Cardiac muscle cell (in vitro differentiated cells and primary cell): Measurements from ENCODE around the gene FAM89B. TPM values are rescaled to one million over a fixed set of nuclear protein-coding genes. Genes with fewer than 3 reads are reported as not detected.

Source experiments
- DNase-seq, 2 donors: peaks; one replicate each; pipeline versions ENCODE4 v3.0.0 to v3.0.0-alpha.2; 2010 to 2017; ENCODE audit warnings: low read depth in 1 of 2, low spot score in 1 of 2
- H3K27ac ChIP-seq: fragments of 200-600 bp; sonication (generic); 2 replicates; pipeline ENCODE4 v1.5.1; 2016
- H3K27me3 ChIP-seq: fragments of 200-600 bp; sonication (generic); 2 replicates; pipeline ENCODE4 v1.6.0; 2016; ENCODE audit warnings: control low read depth
- H3K36me3 ChIP-seq: fragments of 200-600 bp; sonication (generic); 2 replicates; pipeline ENCODE4 v1.5.1; 2016; ENCODE audit warnings: control low read depth
- H3K4me1 ChIP-seq: fragments of 200-600 bp; sonication (generic); 2 replicates; pipeline ENCODE4 v1.8.1; 2017; ENCODE audit warnings: low read depth, mild to moderate bottlenecking, mixed run types
- H3K4me3 ChIP-seq: fragments of 200-600 bp; sonication (generic); 2 replicates; pipeline ENCODE4 v1.5.1; 2016; ENCODE audit warnings: mild to moderate bottlenecking
- H3K9me3 ChIP-seq: fragments of 200-600 bp; sonication (generic); 2 replicates; pipeline ENCODE4 v1.5.1; 2017; ENCODE audit warnings: low read depth, mild to moderate bottlenecking, control low read depth
- polyA plus RNA-seq: library from polyadenylated mRNA; unstranded; fragments of >200 nt; fragmentation: Nextera tagmentation; extraction: Ambion mirVana; gene quantifications from 2 replicates; pipeline ENCODE4 v1.2.1, GENCODE V29; 2016
- total RNA-seq: library from RNA; depleted of rRNA; stranded (reverse); fragments of >200 nt; gene quantifications from 2 replicates; pipeline ENCODE4 v1.2.3, GENCODE V29; 2016
- TF ChIP-seq, protein P1 (sequence below): IDR thresholded peaks from 2 replicates; pipeline ENCODE4 v1.5.1; 2012; ENCODE audit warnings: low read depth, mild to moderate bottlenecking, low read length

The FAM89B gene
- total and polyA plus RNA-seq, 2 experiments from 2014 or later, result 42.9 to 132 TPM

DNA sequence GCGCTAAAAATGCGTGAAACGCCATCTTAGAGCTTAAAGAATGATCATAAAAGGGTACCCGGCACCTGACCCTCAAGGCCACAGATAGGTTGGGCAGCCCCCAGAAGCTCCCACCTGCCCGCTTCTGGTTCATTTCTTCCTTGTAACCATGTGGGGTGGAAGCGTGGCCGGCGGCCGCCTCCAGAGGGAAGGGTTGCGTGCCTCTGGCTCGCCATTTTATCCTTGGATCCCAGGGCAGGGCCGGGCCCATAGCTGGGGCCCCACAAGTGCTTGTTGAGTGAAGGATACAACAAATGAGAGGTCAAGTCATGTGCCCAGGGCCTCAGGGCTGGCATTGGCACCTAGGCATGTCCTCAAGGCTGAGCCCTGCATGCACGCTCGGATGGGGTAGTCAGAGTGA lies 49.1 kb downstream of the FAM89B start:
- Histone ChIP-seq H3K27me3 (no peaks in the 10 kb centered on the region), H3K4me1 (peaks cover 4% of the 10 kb centered on the region), H3K27ac (no peak overlapping the region), H3K4me3 (no peak overlapping the region), H3K36me3 (peaks cover 24% of the 10 kb centered on the region), H3K9me3 (no peaks in the 10 kb centered on the region)
- TF ChIP-seq, protein P1, sequence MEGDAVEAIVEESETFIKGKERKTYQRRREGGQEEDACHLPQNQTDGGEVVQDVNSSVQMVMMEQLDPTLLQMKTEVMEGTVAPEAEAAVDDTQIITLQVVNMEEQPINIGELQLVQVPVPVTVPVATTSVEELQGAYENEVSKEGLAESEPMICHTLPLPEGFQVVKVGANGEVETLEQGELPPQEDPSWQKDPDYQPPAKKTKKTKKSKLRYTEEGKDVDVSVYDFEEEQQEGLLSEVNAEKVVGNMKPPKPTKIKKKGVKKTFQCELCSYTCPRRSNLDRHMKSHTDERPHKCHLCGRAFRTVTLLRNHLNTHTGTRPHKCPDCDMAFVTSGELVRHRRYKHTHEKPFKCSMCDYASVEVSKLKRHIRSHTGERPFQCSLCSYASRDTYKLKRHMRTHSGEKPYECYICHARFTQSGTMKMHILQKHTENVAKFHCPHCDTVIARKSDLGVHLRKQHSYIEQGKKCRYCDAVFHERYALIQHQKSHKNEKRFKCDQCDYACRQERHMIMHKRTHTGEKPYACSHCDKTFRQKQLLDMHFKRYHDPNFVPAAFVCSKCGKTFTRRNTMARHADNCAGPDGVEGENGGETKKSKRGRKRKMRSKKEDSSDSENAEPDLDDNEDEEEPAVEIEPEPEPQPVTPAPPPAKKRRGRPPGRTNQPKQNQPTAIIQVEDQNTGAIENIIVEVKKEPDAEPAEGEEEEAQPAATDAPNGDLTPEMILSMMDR, result no peak
- DNase-seq, result no peak

DNA sequence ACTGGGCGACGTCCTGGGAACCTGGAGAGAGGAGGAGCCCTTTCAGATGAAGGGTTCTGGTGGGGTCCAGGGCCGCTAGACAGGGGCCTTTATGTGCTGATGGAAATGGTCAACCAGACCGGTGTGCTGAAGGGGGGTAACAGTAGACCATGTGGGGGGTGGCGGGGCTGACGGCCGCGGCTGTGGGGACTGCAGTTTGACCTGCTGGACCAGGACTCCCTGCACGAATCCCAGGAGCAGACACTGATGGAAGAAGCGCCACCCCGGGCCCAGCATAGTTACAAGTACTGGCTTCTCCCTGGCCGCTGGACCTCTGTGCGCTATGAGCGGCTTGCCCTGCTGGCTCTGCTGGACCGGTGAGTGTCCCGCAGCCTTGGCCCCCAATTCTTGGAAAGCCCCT lies 49.7 kb downstream of the FAM89B start:
- TF ChIP-seq, protein P1, result no peak
- no peak for DNase-seq
- Histone ChIP-seq H3K27ac (no peak overlapping the region), H3K27me3 (no peaks in the 10 kb centered on the region), H3K36me3 (peaks cover 24% of the 10 kb centered on the region), H3K9me3 (no peaks in the 10 kb centered on the region), H3K4me3 (no peak overlapping the region), H3K4me1 (no peaks in the 10 kb centered on the region)

DNA sequence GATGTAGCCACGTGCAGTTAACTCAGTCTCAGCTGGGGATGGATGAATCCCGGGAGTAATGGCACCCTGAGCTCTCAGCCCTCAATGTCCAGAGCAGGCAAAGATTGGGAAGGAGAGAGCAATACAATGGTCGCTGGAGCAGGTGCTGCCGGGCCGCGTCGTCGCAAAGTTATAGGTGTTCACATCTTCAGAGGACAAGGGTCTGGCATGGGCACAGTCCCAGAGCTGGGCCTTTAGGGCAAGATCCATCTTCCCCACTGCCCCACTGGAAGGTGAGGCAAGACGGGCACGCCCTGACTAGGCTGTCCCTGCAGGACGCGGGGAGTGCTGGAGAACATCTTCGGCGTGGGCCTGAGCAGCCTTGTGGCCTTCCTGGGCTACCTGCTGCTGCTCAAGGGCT lies 50.8 kb downstream of the FAM89B start:
- Histone ChIP-seq H3K9me3 (no peaks in the 10 kb centered on the region), H3K36me3 (peaks cover 31% of the 10 kb centered on the region), H3K4me3 (no peak overlapping the region), H3K27me3 (no peaks in the 10 kb centered on the region), H3K4me1 (no peaks in the 10 kb centered on the region), H3K27ac (no peak overlapping the region)
- no peak for DNase-seq
- TF ChIP-seq, protein P1, result no peak

Other genes with a start within 250 kb of the FAM89B start
- 57.3 and 86.1 TPM in 2 replicates for gene DPF2, start 238.7 kb upstream of the FAM89B start, total RNA-seq
- gene DPF2, start 238.7 kb upstream of the FAM89B start, polyA plus RNA-seq, result 83.9 and 130 TPM in 2 replicates
- 1.7 and 2.9 TPM in 2 replicates for gene TIGD3, start 217.8 kb upstream of the FAM89B start, total RNA-seq
- 0.88 and 1.2 TPM in 2 replicates for gene TIGD3, start 217.8 kb upstream of the FAM89B start, polyA plus RNA-seq
- gene SLC25A45, start 189.9 kb upstream of the FAM89B start, total RNA-seq, result 3.0 and 4.8 TPM in 2 replicates
- gene SLC25A45, start 189.9 kb upstream of the FAM89B start, polyA plus RNA-seq, result 4.5 and 10.5 TPM in 2 replicates
- gene FRMD8, start 185.9 kb upstream of the FAM89B start, total RNA-seq, result 36.3 and 64.6 TPM in 2 replicates
- gene FRMD8, start 185.9 kb upstream of the FAM89B start, polyA plus RNA-seq, result 26.8 and 32.6 TPM in 2 replicates
- gene NEAT1, start 149.7 kb upstream of the FAM89B start, total RNA-seq, result 3.4 and 11.3 TPM in 2 replicates
- gene NEAT1, start 149.7 kb upstream of the FAM89B start, polyA plus RNA-seq, result 4.2 and 5.6 TPM in 2 replicates
- gene MALAT1, start 73.5 kb upstream of the FAM89B start, total RNA-seq, result 3,311 and 7,439 TPM in 2 replicates
- gene MALAT1, start 73.5 kb upstream of the FAM89B start, polyA plus RNA-seq, result 16,838 and 18,899 TPM in 2 replicates
- 157 and 168 TPM in 2 replicates for gene SCYL1, start 47.5 kb upstream of the FAM89B start, total RNA-seq
- gene SCYL1, start 47.5 kb upstream of the FAM89B start, polyA plus RNA-seq, result 139 and 146 TPM in 2 replicates
- gene LTBP3, start 14.2 kb upstream of the FAM89B start, total RNA-seq, result 61.8 and 98.3 TPM in 2 replicates
- gene LTBP3, start 14.2 kb upstream of the FAM89B start, polyA plus RNA-seq, result 53.7 and 60.9 TPM in 2 replicates
- 56.6 and 57.4 TPM in 2 replicates for gene ZNRD2, start 2.1 kb upstream of the FAM89B start, total RNA-seq
- 55.7 and 70.5 TPM in 2 replicates for gene ZNRD2, start 2.1 kb upstream of the FAM89B start, polyA plus RNA-seq
- gene EHBP1L1, start 3.5 kb downstream of the FAM89B start, total RNA-seq, result 14.9 and 50.5 TPM in 2 replicates
- 14.2 and 30.0 TPM in 2 replicates for gene EHBP1L1, start 3.5 kb downstream of the FAM89B start, polyA plus RNA-seq
- gene KCNK7, start 23.3 kb downstream of the FAM89B start, total RNA-seq, result 0.25 TPM in 1 of 2 replicates, not detected in the other
- gene KCNK7, start 23.3 kb downstream of the FAM89B start, polyA plus RNA-seq, result not detected in 2 replicates
- 44.8 and 63.1 TPM in 2 replicates for gene MAP3K11, start 41.7 kb downstream of the FAM89B start, total RNA-seq
- 25.9 and 31.2 TPM in 2 replicates for gene MAP3K11, start 41.7 kb downstream of the FAM89B start, polyA plus RNA-seq
- gene PCNX3, start 43.2 kb downstream of the FAM89B start, total RNA-seq, result 40.9 and 42.7 TPM in 2 replicates
- gene PCNX3, start 43.2 kb downstream of the FAM89B start, polyA plus RNA-seq, result 18.9 and 22.0 TPM in 2 replicates
- gene SIPA1, start 65.6 kb downstream of the FAM89B start, total RNA-seq, result 17.3 and 25.9 TPM in 2 replicates
- gene SIPA1, start 65.6 kb downstream of the FAM89B start, polyA plus RNA-seq, result 21.6 and 33.7 TPM in 2 replicates
- 39.8 and 51.9 TPM in 2 replicates for gene RELA, start 90.4 kb downstream of the FAM89B start, total RNA-seq
- gene RELA, start 90.4 kb downstream of the FAM89B start, polyA plus RNA-seq, result 46.2 and 46.5 TPM in 2 replicates
- gene KAT5, start 139.7 kb downstream of the FAM89B start, total RNA-seq, result 51.2 and 51.4 TPM in 2 replicates
- gene KAT5, start 139.7 kb downstream of the FAM89B start, polyA plus RNA-seq, result 37.7 and 63.7 TPM in 2 replicates
- 83.7 and 108 TPM in 2 replicates for gene RNASEH2C, start 148.3 kb downstream of the FAM89B start, total RNA-seq
- 71.5 and 84.4 TPM in 2 replicates for gene RNASEH2C, start 148.3 kb downstream of the FAM89B start, polyA plus RNA-seq
- 18.1 and 24.3 TPM in 2 replicates for gene AP5B1, start 208.4 kb downstream of the FAM89B start, total RNA-seq
- 13.6 and 18.0 TPM in 2 replicates for gene AP5B1, start 208.4 kb downstream of the FAM89B start, polyA plus RNA-seq
- gene OVOL1, start 214.5 kb downstream of the FAM89B start, total RNA-seq, result 0.15 and 0.60 TPM in 2 replicates
- gene OVOL1, start 214.5 kb downstream of the FAM89B start, polyA plus RNA-seq, result 0.35 TPM in 1 of 2 replicates, not detected in the other